Adrenal gland (tissue), 12 donors: Measurements from ENCODE around the gene FLRT3. TPM values are rescaled to one million over a fixed set of nuclear protein-coding genes. Genes with fewer than 3 reads are reported as not detected.

Experiments
- DNase-seq, 7 donors: peaks; one replicate each; pipeline ENCODE4 v3.0.0-alpha.2; 2019 to 2020
- H3K27ac ChIP-seq, 5 donors: fragments of 200-600 bp; sonication (generic) in 4 of 5; 1 replicate in 3 of 5; 2 replicates in 2 of 5; pipeline versions ENCODE4 v1.5.1 to v1.8.0; 2016 to 2020; ENCODE audit warnings: mild to moderate bottlenecking in 1 of 5
- H3K27me3 ChIP-seq: fragments of 200-600 bp; 2 replicates; pipeline ENCODE4 v1.8.0; 2021
- H3K36me3 ChIP-seq, 2 donors: fragments of 200-600 bp; replicated peaks in 1 of 2; 1 replicate in 1 of 2; 2 replicates in 1 of 2; pipeline versions ENCODE4 v1.5.1 to v1.8.0; 2018 to 2022
- H3K4me1 ChIP-seq, 2 donors: fragments of 200-600 bp; replicated peaks in 1 of 2; 1 replicate in 1 of 2; 2 replicates in 1 of 2; pipeline versions ENCODE4 v1.5.1 to v1.8.0; 2018 to 2021
- H3K4me3 ChIP-seq, 4 donors: fragments of 200-600 bp; sonication (generic) in 3 of 4; one replicate each; pipeline ENCODE4 v1.5.1; 2016 to 2018
- H3K9me3 ChIP-seq, 3 donors: fragments of 200-600 bp; sonication (generic) in 1 of 3; replicated peaks in 1 of 3; 1 replicate in 2 of 3; 2 replicates in 1 of 3; pipeline versions ENCODE4 v1.5.1 to v1.8.0; 2016 to 2021
- POLR2A ChIP-seq, 2 donors: fragments of 450-650 bp; IDR thresholded peaks; one replicate each; pipeline ENCODE4 v1.6.1; 2017; ENCODE audit warnings: antibody characterized with exemption in 2 of 2, mild to moderate bottlenecking in 2 of 2, moderate library complexity in 1 of 2
- WGBS, 4 donors: extraction: QIAGEN DNeasy Blood & Tissue Kit in 2 of 4; methylation state at CpG; one replicate each; pipeline versions ENCODE4 v1.1.5 to v1.1.7; 2013 to 2017; 5-methylcytosine and 5-hydroxymethylcytosine counted together
- intact Hi-C, 2 donors: fragments of 100-400 bp; cut with DNase I; formaldehyde crosslinking; loops; one replicate each; pipeline versions ENCODE4 v1.14.1 to v1.15.0; 2022 to 2023
- polyA plus RNA-seq, 3 donors: library from polyadenylated mRNA; stranded (reverse); fragments of 200-250 nt in 2 of 3; fragments of 350-450 nt in 1 of 3; fragmentation: Illumina TruSeq in 1 of 3; extraction: RNeasy Lipid Tissue Mini Kit (QIAGEN cat#74804) in 1 of 3; gene quantifications; one replicate each; pipeline ENCODE4 v1.2.3, GENCODE V29; 2013 to 2014
- total RNA-seq, 9 donors: library from RNA; depleted of rRNA in 4 of 9; stranded (reverse); fragments of >200 nt in 4 of 9; fragments of 120-200 nt in 1 of 9; fragmentation: NEBNext Ultra II Directional in 1 of 9; extraction: Animal tissue kit (Norgen Biotek cat#: 25700) in 1 of 9; gene quantifications; one replicate each; pipeline versions ENCODE4 v1.1.0 to v1.2.4, GENCODE V29; 2013 to 2023
- TF ChIP-seq, protein P1 (sequence below), 6 experiments: fragments of 450-650 bp in 4 of 6; fragments of 200-600 bp in 2 of 6; sonication (generic) in 1 of 6; IDR thresholded peaks; 1 replicate in 5 of 6; 2 replicates in 1 of 6; pipeline versions ENCODE4 v1.5.1 to v1.8.0; 2016 to 2021; ENCODE audit warnings: antibody characterized with exemption in 6 of 6, mild to moderate bottlenecking in 2 of 6, moderate library complexity in 1 of 6
- donor health status: healthy with polysubstance abuse.
- donor health status: Bipolar disorder and iron deficiency.
- donor health status: DM: yes; HTN: yes; CAD: no.
- donor health status: DM: no; HTN: no; CAD: no.
- donor health status: DM: no; HTN: no; CAD: no.
- donor health status: DM: yes; HTN: yes; CAD: no.

Gene FLRT3
- total and polyA plus RNA-seq, 12 donors = 0.18 to 9.2 (median 1.6) TPM

GRCh38 chr20:14331646-14332045 lies 5.8 kb downstream of the FLRT3 start:
- Histone ChIP-seq H3K27ac (no peak overlapping the region), H3K9me3 (no peaks in the 10 kb centered on the region), H3K27me3 (no peaks in the 10 kb centered on the region), H3K4me3 (no peak overlapping the region), H3K4me1 (no peaks in the 10 kb centered on the region), H3K36me3 (no peaks in the 10 kb centered on the region)
- TF ChIP-seq, protein P1, sequence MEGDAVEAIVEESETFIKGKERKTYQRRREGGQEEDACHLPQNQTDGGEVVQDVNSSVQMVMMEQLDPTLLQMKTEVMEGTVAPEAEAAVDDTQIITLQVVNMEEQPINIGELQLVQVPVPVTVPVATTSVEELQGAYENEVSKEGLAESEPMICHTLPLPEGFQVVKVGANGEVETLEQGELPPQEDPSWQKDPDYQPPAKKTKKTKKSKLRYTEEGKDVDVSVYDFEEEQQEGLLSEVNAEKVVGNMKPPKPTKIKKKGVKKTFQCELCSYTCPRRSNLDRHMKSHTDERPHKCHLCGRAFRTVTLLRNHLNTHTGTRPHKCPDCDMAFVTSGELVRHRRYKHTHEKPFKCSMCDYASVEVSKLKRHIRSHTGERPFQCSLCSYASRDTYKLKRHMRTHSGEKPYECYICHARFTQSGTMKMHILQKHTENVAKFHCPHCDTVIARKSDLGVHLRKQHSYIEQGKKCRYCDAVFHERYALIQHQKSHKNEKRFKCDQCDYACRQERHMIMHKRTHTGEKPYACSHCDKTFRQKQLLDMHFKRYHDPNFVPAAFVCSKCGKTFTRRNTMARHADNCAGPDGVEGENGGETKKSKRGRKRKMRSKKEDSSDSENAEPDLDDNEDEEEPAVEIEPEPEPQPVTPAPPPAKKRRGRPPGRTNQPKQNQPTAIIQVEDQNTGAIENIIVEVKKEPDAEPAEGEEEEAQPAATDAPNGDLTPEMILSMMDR (IDR thresholded peaks at IDR 0.05) = no peak
- TF ChIP-seq POLR2A (IDR thresholded peaks at IDR 0.05) = no peak
- WGBS, 4 donors = 82 to 87% (median 86%) methylated on average over 6 of the region's 6 CpGs
- intact Hi-C loops = no loop called here
- DNase-seq = no peak

DNA sequence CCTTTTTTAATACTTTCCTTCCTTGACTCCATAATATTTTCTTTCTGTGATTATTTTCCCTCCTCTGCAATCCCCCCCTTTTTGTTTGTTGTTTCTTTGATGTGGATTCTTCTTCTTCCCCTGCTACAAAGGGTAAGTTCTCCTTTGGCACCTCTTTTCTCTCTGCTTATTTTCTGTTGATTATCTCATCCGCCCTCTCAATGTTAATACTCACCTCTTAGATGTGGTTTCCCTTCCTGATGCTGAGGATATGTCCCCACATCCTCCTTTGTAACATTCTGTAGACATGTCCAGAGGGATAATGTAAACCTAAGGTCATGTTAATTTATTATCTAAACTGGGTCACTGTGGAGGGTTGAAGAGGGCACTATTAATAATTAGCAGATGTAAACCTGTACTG lies 17.7 kb downstream of the FLRT3 start:
- H3K27ac ChIP-seq = no peak overlapping the region

DNA sequence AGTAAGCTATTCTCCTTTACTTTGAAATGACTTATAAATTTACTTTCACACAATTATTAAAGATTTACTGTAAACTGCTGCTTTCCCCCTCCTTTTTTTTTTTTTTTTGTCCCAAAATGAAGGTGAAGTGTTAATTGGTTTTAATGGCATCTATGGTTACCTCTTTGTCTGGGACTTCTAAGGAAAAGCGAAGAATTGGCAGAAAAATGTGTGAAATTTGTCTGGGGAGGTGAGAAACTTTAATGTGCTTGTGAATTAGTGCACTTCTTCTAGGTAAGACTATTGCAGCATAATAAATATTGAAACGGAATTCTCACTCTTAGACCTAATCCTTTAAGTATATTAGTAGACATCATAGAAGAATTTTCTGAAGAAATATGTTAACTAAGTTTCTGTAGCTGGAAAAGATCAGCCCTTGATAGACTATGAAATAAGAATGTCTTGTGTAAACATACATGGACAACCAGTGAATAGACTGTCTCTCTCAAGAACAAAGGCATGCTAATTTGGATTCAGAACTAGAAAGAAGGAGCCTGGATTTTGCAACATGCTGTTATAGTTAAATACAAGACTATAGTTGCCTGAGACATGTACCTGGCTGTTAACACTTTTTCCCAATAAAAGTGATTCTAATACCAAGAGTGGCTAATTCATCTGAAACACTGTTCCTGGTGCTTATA lies 23.9 kb downstream of the FLRT3 start:
- Histone ChIP-seq H3K4me1 (no peaks in the 10 kb centered on the region), H3K9me3 (no peaks in the 10 kb centered on the region), H3K27me3 (no peaks in the 10 kb centered on the region), H3K4me3 (no peak overlapping the region), H3K27ac (no peak overlapping the region), H3K36me3 (no peaks in the 10 kb centered on the region)
- WGBS, 4 donors = 75 to 79% (median 78%) methylated on average over 2 of the region's 2 CpGs
- intact Hi-C loops = no loop called here
- DNase-seq = no peak
- TF ChIP-seq, protein P1 (IDR thresholded peaks at IDR 0.05) = no peak
- no peak for TF ChIP-seq POLR2A (IDR thresholded peaks at IDR 0.05)

More for the DNA sequence above, 17.7 kb downstream of the FLRT3 start:
- intact Hi-C loops = no loop called here
- no peaks in the 10 kb centered on the region for H3K9me3 ChIP-seq
- no peaks in the 10 kb centered on the region for H3K4me1 ChIP-seq
- no peak for TF ChIP-seq POLR2A (IDR thresholded peaks at IDR 0.05)
- TF ChIP-seq, protein P1 (IDR thresholded peaks at IDR 0.05) = no peak
- no peaks in the 10 kb centered on the region for H3K27me3 ChIP-seq
- no peak for DNase-seq
- no peak overlapping the region for H3K4me3 ChIP-seq
- no peaks in the 10 kb centered on the region for H3K36me3 ChIP-seq
- WGBS, 4 donors = 82 to 94% (median 88%) methylated on average over 1 of the region's 1 CpG

GRCh38 chr20:14312001-14312400 lies 25.4 kb downstream of the FLRT3 start:
- H3K36me3 ChIP-seq = no peaks in the 10 kb centered on the region
- no peaks in the 10 kb centered on the region for H3K27me3 ChIP-seq
- H3K4me3 ChIP-seq = no peak overlapping the region
- no peak overlapping the region for H3K27ac ChIP-seq
- intact Hi-C loops = no loop called here
- no peaks in the 10 kb centered on the region for H3K4me1 ChIP-seq
- TF ChIP-seq, protein P1 (IDR thresholded peaks at IDR 0.05) = no peak
- no peak for TF ChIP-seq POLR2A (IDR thresholded peaks at IDR 0.05)
- H3K9me3 ChIP-seq = no peaks in the 10 kb centered on the region
- WGBS, 4 donors = 94 to 99% (median 98%) methylated on average over 2 of the region's 2 CpGs
- DNase-seq = no peak
